Measurements from ENCODE around the gene SPEM2.

Gene SPEM2

GRCh38 chr17:7444682-7445618 lies 19.5 kb downstream of the SPEM2 start, which contains the start of gene CHRNB1:
Gene CHRNB1 (plus strand): TSS chr17:7445061. CDS start chr17:7445128, 67 bp downstream.
- TF ChIP-seq, protein P1, sequence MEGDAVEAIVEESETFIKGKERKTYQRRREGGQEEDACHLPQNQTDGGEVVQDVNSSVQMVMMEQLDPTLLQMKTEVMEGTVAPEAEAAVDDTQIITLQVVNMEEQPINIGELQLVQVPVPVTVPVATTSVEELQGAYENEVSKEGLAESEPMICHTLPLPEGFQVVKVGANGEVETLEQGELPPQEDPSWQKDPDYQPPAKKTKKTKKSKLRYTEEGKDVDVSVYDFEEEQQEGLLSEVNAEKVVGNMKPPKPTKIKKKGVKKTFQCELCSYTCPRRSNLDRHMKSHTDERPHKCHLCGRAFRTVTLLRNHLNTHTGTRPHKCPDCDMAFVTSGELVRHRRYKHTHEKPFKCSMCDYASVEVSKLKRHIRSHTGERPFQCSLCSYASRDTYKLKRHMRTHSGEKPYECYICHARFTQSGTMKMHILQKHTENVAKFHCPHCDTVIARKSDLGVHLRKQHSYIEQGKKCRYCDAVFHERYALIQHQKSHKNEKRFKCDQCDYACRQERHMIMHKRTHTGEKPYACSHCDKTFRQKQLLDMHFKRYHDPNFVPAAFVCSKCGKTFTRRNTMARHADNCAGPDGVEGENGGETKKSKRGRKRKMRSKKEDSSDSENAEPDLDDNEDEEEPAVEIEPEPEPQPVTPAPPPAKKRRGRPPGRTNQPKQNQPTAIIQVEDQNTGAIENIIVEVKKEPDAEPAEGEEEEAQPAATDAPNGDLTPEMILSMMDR (IDR thresholded peaks at IDR 0.05; ENCODE audit: borderline replicate concordance, control extremely low read depth, extremely low read depth, insufficient read depth, missing control alignments): no peak
- DNase-seq (ENCODE audit: low spot score): peak; percentile 80
- in situ Hi-C loops (cut with MboI; ENCODE audit: low sequenced_read_pairs, unreplicated experiment): no loop called here

GRCh38 chr17:7445619-7445968 lies 20.2 kb downstream of the SPEM2 start:
- in situ Hi-C loops (cut with MboI; ENCODE audit: low sequenced_read_pairs, unreplicated experiment): no loop called here
- DNase-seq (ENCODE audit: low spot score): peak; percentile 66
- TF ChIP-seq, protein P1 (IDR thresholded peaks at IDR 0.05; ENCODE audit: borderline replicate concordance, control extremely low read depth, extremely low read depth, insufficient read depth, missing control alignments): no peak

- TF ChIP-seq, protein P1 (IDR thresholded peaks at IDR 0.05; ENCODE audit: borderline replicate concordance, control extremely low read depth, extremely low read depth, insufficient read depth, missing control alignments): no peak
- DNase-seq (ENCODE audit: low spot score): no peak
- in situ Hi-C loops (cut with MboI; ENCODE audit: low sequenced_read_pairs, unreplicated experiment): no loop called here
These were observed 23.0 kb downstream of the SPEM2 start for GRCh38 chr17:7448461-7448860.

- TF ChIP-seq, protein P1 (IDR thresholded peaks at IDR 0.05; ENCODE audit: borderline replicate concordance, control extremely low read depth, extremely low read depth, insufficient read depth, missing control alignments): no peak
- in situ Hi-C loops (cut with MboI; ENCODE audit: low sequenced_read_pairs, unreplicated experiment): no loop called here
- DNase-seq (ENCODE audit: low spot score): no peak
These were observed 34.6 kb downstream of the SPEM2 start for GRCh38 chr17:7459961-7460545.

DNA sequence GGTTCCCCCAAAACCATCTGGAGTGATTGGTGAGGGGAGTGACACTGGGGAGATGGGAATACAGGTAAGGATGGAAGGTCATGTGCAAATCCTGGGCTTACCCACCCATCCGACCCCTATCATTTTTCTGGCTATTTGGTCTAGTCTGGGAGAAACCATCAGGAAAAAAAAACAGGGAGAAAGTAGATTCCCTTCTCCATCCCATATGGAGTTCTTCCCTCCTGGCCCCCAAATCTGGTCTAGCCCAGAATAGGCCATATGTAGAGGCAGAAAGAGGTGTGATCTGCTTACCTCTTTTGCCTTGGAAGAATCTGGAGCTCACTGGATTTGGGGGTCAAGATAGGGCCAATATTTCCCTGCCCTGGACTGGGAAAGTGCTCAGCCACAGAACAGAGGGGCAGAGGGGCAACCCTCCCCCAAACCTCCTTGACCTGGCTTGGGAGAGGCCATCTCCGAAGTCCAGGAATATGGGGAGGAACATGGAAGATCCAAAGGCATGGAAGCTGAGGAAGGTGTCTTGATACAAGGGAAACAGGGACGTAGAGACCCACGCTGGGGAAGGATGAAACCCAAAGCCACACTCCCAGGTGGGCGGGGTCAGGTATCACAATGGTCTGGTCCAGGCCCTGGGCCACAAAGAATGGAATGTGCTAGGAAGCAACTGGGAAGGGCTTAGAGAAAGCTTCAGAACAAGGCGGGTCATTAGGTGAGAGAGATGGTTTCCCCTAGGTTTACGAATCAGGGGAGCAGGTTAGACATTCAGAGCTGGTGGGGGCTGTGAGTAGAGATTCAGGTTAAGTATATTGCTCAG lies 35.6 kb downstream of the SPEM2 start:
- TF ChIP-seq, protein P1 (IDR thresholded peaks at IDR 0.05; ENCODE audit: borderline replicate concordance, control extremely low read depth, extremely low read depth, insufficient read depth, missing control alignments): no peak
- in situ Hi-C loops (cut with MboI; ENCODE audit: low sequenced_read_pairs, unreplicated experiment): no loop called here
- no peak for DNase-seq (ENCODE audit: low spot score)

All from GM13976 (cell line).